Breast epithelium (tissue), 4 donors: Measurements from ENCODE around the gene CACNA2D4. TPM values are rescaled to one million over a fixed set of nuclear protein-coding genes. Genes with fewer than 3 reads are reported as not detected.
"Not testable (repeated sequence)": the region's sequence is repeated elsewhere in the genome, so short reads cannot be mapped to it uniquely, and the experiment has no call there.

Experiments
- DNase-seq, 2 donors: peaks; one replicate each; pipeline ENCODE4 v3.0.0-alpha.2; 2019; ENCODE audit warnings: low spot score in 2 of 2
- H3K27ac ChIP-seq, 2 donors: fragments of 200-600 bp; sonication (generic) in 1 of 2; one replicate each; pipeline ENCODE4 v1.5.1; 2016 to 2019; ENCODE audit warnings: mild to moderate bottlenecking in 1 of 2
- H3K27me3 ChIP-seq, 2 donors: fragments of 200-600 bp; sonication (generic) in 1 of 2; one replicate each; pipeline versions ENCODE4 v1.5.1 to v1.6.0; 2017 to 2019; ENCODE audit warnings: control low read depth in 1 of 2, mild to moderate bottlenecking in 1 of 2
- H3K36me3 ChIP-seq: fragments of 200-600 bp; one replicate; pipeline ENCODE4 v1.5.1; 2019
- H3K4me1 ChIP-seq, 2 donors: fragments of 200-600 bp; sonication (generic); one replicate each; pipeline ENCODE4 v1.5.1; 2016 to 2019; ENCODE audit warnings: control low read depth in 1 of 2
- H3K4me3 ChIP-seq, 3 donors: fragments of 200-600 bp; sonication (generic); 1 replicate in 2 of 3; 2 replicates in 1 of 3; pipeline ENCODE4 v1.5.1; 2016 to 2019; ENCODE audit warnings: mild to moderate bottlenecking in 3 of 3, moderate library complexity in 2 of 3
- H3K9me3 ChIP-seq, 2 donors: fragments of 200-600 bp; sonication (generic) in 1 of 2; one replicate each; pipeline ENCODE4 v1.5.1; 2016 to 2019; ENCODE audit warnings: control low read depth in 1 of 2
- POLR2A ChIP-seq: fragments of 450-650 bp; IDR thresholded peaks from one replicate; pipeline ENCODE4 v1.6.1; 2016; ENCODE audit warnings: antibody characterized with exemption, mild to moderate bottlenecking, moderate library complexity
- POLR2AphosphoS5 ChIP-seq, 3 donors: sonication (generic); formaldehyde crosslinking; IDR thresholded peaks; one replicate each; pipeline ENCODE4 v1.6.1; 2017; ENCODE audit warnings: antibody characterized with exemption in 3 of 3
- intact Hi-C: fragments of 100-400 bp; cut with DNase I; formaldehyde crosslinking; loops from one replicate; pipeline ENCODE4 v1.15.1; 2023; ENCODE audit warnings: low total_unique reads
- total RNA-seq, 3 donors: library from RNA; depleted of rRNA; stranded (reverse); fragments of >200 nt; gene quantifications; one replicate each; pipeline ENCODE4 v1.1.0, GENCODE V29; 2016
- TF ChIP-seq, protein P1 (sequence below), 3 donors: fragments of 450-650 bp; IDR thresholded peaks; one replicate each; pipeline ENCODE4 v1.5.1; 2016 to 2017; ENCODE audit warnings: antibody characterized with exemption in 3 of 3, mild to moderate bottlenecking in 3 of 3, moderate library complexity in 3 of 3

CACNA2D4 gene
- total RNA-seq, 3 donors from 2014 or later = 3.2 to 10.2 (median 3.3) TPM

DNA sequence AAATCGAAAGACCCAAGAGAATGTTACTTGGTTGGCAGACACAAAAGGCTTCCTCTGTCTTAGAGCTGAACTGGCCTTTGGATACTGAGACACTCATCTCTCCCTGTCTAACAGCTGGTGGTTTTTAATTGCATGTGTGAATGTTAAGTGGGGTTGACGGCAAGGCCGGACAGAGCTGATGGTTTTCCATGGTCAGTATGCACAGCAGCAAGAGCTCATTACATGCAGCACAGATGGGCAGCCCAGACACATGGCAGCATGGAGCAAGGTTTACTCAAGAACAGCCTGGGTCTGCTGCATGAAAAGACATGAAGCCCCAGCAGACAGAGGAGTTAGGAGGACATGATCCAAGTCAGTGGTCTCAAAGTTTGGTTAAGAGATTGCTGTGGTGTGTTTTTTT lies 27.8 kb upstream of the CACNA2D4 start:
- no peak overlapping the region for H3K4me3 ChIP-seq
- no peak for DNase-seq
- no peaks in the 10 kb centered on the region for H3K4me1 ChIP-seq
- no peak for TF ChIP-seq POLR2A
- no peak for TF ChIP-seq POLR2AphosphoS5 (IDR thresholded peaks at IDR 0.05)
- TF ChIP-seq, protein P1, sequence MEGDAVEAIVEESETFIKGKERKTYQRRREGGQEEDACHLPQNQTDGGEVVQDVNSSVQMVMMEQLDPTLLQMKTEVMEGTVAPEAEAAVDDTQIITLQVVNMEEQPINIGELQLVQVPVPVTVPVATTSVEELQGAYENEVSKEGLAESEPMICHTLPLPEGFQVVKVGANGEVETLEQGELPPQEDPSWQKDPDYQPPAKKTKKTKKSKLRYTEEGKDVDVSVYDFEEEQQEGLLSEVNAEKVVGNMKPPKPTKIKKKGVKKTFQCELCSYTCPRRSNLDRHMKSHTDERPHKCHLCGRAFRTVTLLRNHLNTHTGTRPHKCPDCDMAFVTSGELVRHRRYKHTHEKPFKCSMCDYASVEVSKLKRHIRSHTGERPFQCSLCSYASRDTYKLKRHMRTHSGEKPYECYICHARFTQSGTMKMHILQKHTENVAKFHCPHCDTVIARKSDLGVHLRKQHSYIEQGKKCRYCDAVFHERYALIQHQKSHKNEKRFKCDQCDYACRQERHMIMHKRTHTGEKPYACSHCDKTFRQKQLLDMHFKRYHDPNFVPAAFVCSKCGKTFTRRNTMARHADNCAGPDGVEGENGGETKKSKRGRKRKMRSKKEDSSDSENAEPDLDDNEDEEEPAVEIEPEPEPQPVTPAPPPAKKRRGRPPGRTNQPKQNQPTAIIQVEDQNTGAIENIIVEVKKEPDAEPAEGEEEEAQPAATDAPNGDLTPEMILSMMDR (IDR thresholded peaks at IDR 0.05) = no peak
- H3K9me3 ChIP-seq = no peaks in the 10 kb centered on the region
- H3K27me3 ChIP-seq = no peaks in the 10 kb centered on the region
- intact Hi-C loops = no loop called here
- H3K36me3 ChIP-seq = no peaks in the 10 kb centered on the region
- no peak overlapping the region for H3K27ac ChIP-seq

DNA sequence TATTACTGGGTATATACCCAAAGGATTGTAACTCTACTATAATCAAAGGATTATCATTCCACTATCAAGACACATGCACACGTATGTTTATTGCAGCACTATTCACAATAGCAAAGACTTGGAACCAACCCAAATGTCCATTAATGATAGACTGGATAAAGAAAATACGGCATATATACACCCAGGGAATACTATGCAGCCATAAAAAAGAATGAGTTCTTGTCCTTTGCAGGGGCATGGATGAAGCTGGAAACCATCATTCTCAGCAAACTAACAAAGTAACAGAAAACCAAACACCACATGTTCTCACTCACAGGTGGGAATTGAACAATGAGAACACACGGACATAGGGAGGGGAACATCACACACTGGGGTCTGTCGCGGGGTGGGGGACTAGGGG lies 27.1 kb upstream of the CACNA2D4 start:
- H3K36me3 ChIP-seq, H3K4me1 ChIP-seq, H3K9me3 ChIP-seq, H3K4me3 ChIP-seq, H3K27me3 ChIP-seq, intact Hi-C loops, H3K27ac ChIP-seq, DNase-seq: not testable (repeated sequence)

GRCh38 chr12:1939801-1940607 lies 21.6 kb upstream of the CACNA2D4 start:
- no peaks in the 10 kb centered on the region for H3K4me1 ChIP-seq
- H3K27ac ChIP-seq = peak overlapping the region in 1 of 2 donors; percentile 6
- no peaks in the 10 kb centered on the region for H3K9me3 ChIP-seq
- no peaks in the 10 kb centered on the region for H3K27me3 ChIP-seq
- H3K36me3 ChIP-seq = no peaks in the 10 kb centered on the region
- DNase-seq = peak; percentile 78 to 89
- peak in 1 of 3 donors; percentile 45 for TF ChIP-seq POLR2AphosphoS5 (IDR thresholded peaks at IDR 0.05)
- TF ChIP-seq, protein P1 (IDR thresholded peaks at IDR 0.05) = peak; percentile 95 to 98 (median 97)
- TF ChIP-seq POLR2A = no peak
- intact Hi-C loops = loop anchor here (5.0 to 10.0 kb wide), 2 partner anchors 143 to 295 kb away; no protein-coding TSS in a partner anchor
- H3K4me3 ChIP-seq = no peak overlapping the region

GRCh38 chr12:1939331-1939730 lies 20.9 kb upstream of the CACNA2D4 start:
- intact Hi-C loops = loop anchor here (5.0 to 10.0 kb wide), 2 partner anchors 142 to 295 kb away; no protein-coding TSS in a partner anchor
- no peaks in the 10 kb centered on the region for H3K36me3 ChIP-seq
- DNase-seq = no peak
- H3K27me3 ChIP-seq = no peaks in the 10 kb centered on the region
- TF ChIP-seq POLR2A (no peak), POLR2AphosphoS5 (IDR thresholded peaks at IDR 0.05) (no peak)
- TF ChIP-seq, protein P1 (IDR thresholded peaks at IDR 0.05) = no peak
- H3K9me3 ChIP-seq = no peaks in the 10 kb centered on the region
- no peak overlapping the region for H3K4me3 ChIP-seq
- no peaks in the 10 kb centered on the region for H3K4me1 ChIP-seq
- peak overlapping the region in 1 of 2 donors; percentile 6 for H3K27ac ChIP-seq

DNA sequence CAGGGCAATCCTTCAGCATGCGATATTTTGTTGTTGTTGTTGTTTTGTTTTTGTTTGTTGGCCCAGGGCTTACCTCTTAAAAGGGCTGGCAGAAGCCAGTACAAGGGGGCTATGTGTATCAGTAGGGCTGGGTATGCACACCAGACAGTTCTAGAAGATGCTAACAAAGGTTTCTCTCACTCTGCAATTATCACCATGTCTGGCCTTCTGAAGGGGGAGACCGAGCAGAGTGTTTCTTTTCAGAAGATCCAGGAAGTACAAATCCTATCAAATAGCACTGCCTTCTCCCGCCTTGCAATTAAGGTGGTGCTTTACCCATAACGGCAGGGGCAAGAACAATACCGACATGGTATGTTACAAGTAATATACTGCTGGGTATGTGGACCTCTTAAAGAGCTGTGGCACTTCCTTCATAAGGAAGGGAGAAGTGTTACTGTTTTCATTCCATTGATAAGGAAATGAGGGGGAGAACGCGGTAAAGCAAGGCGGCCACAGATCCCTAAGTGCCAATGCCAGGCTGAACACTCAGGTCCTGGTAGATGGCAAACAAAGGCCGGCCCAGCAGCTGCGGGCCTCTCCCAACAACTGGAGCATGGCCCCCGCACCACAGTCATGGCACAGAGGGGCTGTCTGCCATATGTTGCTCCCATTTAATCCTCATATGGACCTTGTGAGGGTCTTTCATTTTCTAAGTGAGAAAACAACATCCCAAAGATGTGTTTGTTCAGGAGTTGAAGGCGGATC lies 19.2 kb upstream of the CACNA2D4 start:
- Histone ChIP-seq H3K4me1 (no peaks in the 10 kb centered on the region), H3K27ac (no peak overlapping the region), H3K4me3 (no peak overlapping the region), H3K27me3 (no peaks in the 10 kb centered on the region), H3K9me3 (no peaks in the 10 kb centered on the region), H3K36me3 (no peaks in the 10 kb centered on the region)
- TF ChIP-seq POLR2A (no peak), POLR2AphosphoS5 (IDR thresholded peaks at IDR 0.05) (no peak)
- TF ChIP-seq, protein P1 (IDR thresholded peaks at IDR 0.05) = no peak
- no peak for DNase-seq
- intact Hi-C loops = loop anchor here (5.0 to 10.0 kb wide), 2 partner anchors 140 to 293 kb away; no protein-coding TSS in a partner anchor
